ENCODE measurements around the gene SPTBN5.

SPTBN5 gene

GRCh38 chr15:41882689-41883483 lies 11.0 kb downstream of the SPTBN5 start:
- TF ChIP-seq CTCF (IDR thresholded peaks at IDR 0.05; ENCODE audit: control extremely low read depth, extremely low read depth, low read depth, missing control alignments) = no peak
- DNase-seq (ENCODE audit: extremely low spot score) = no peak
- ChIA-PET POLR2A (interaction anchor here (0.6 kb wide), 1 partner anchor 76 kb away, joined by 6 read pairs; no protein-coding TSS in a partner anchor), CTCF (interaction anchor here (1.4 kb wide), 1 partner anchor 12 kb away, joined by 4 read pairs; no protein-coding TSS in a partner anchor)

- CTCF ChIA-PET = interaction anchor here (2.0 kb wide), 1 partner anchor 23 kb away, joined by 5 read pairs; no protein-coding TSS in a partner anchor
- TF ChIP-seq CTCF (IDR thresholded peaks at IDR 0.05; ENCODE audit: control extremely low read depth, extremely low read depth, low read depth, missing control alignments) = no peak
- DNase-seq (ENCODE audit: extremely low spot score) = no peak
- POLR2A ChIA-PET = no interaction called here
Measured at GRCh38 chr15:41881920-41882688, 11.7 kb downstream of the SPTBN5 start.

GRCh38 chr15:41881550-41881919 lies 12.3 kb downstream of the SPTBN5 start:
- TF ChIP-seq CTCF (IDR thresholded peaks at IDR 0.05; ENCODE audit: control extremely low read depth, extremely low read depth, low read depth, missing control alignments) = no peak
- ChIA-PET POLR2A (no interaction called here), CTCF (interaction anchor here (0.9 to 2.0 kb wide), 3 partner anchors 23 to 203 kb away, joined by 3 to 5 read pairs (median 3); no protein-coding TSS in a partner anchor)
- no peak for DNase-seq (ENCODE audit: extremely low spot score)

GRCh38 chr15:41881086-41881485 lies 12.8 kb downstream of the SPTBN5 start:
- CTCF ChIA-PET = interaction anchor here (0.9 to 2.0 kb wide), 4 partner anchors 19 to 203 kb away, joined by 3 to 5 read pairs (median 3); no protein-coding TSS in a partner anchor
- POLR2A ChIA-PET = no interaction called here
- TF ChIP-seq CTCF (IDR thresholded peaks at IDR 0.05; ENCODE audit: control extremely low read depth, extremely low read depth, low read depth, missing control alignments) = no peak
- DNase-seq (ENCODE audit: extremely low spot score) = no peak

- ChIA-PET POLR2A (no interaction called here), CTCF (interaction anchor here (1.0 to 2.0 kb wide), 3 partner anchors 18 to 204 kb away, joined by 3 to 5 read pairs (median 3); no protein-coding TSS in a partner anchor)
- DNase-seq (ENCODE audit: extremely low spot score) = no peak
- no peak for TF ChIP-seq CTCF (IDR thresholded peaks at IDR 0.05; ENCODE audit: control extremely low read depth, extremely low read depth, low read depth, missing control alignments)
Measured at GRCh38 chr15:41880156-41880877, 13.5 kb downstream of the SPTBN5 start.

GRCh38 chr15:41879321-41879845 lies 14.5 kb downstream of the SPTBN5 start:
- DNase-seq (ENCODE audit: extremely low spot score) = no peak
- TF ChIP-seq CTCF (IDR thresholded peaks at IDR 0.05; ENCODE audit: control extremely low read depth, extremely low read depth, low read depth, missing control alignments) = no peak
- CTCF ChIA-PET = no interaction called here
- POLR2A ChIA-PET = no interaction called here

Measured in GM10248 (cell line).